ENCODE measurements around the gene CACNA2D3.

The CACNA2D3 gene

GRCh38 chr3:54649551-54649950 is 527.2 kb downstream of the CACNA2D3 start:
- no peak for DNase-seq

GRCh38 chr3:54653456-54654195 is 531.3 kb downstream of the CACNA2D3 start:
- no peak for DNase-seq

GRCh38 chr3:54654776-54655175 is 532.4 kb downstream of the CACNA2D3 start:
- DNase-seq = no peak

- DNase-seq = no peak
These were observed 537.0 kb downstream of the CACNA2D3 start for GRCh38 chr3:54659347-54659746.

GRCh38 chr3:54660714-54661132 is 538.4 kb downstream of the CACNA2D3 start:
- DNase-seq = no peak

GRCh38 chr3:54661151-54661550 is 538.8 kb downstream of the CACNA2D3 start:
- no peak for DNase-seq

GRCh38 chr3:54663501-54664011 is 541.2 kb downstream of the CACNA2D3 start:
- no peak for DNase-seq

- no peak for DNase-seq
These were observed 542.8 kb downstream of the CACNA2D3 start for GRCh38 chr3:54665016-54665600.

GRCh38 chr3:54668236-54668635 is 545.9 kb downstream of the CACNA2D3 start:
- no peak for DNase-seq

- no peak for DNase-seq
These were observed 548.0 kb downstream of the CACNA2D3 start for GRCh38 chr3:54670201-54671000.

- no peak for DNase-seq
These were observed 549.2 kb downstream of the CACNA2D3 start for GRCh38 chr3:54671511-54671910.

- DNase-seq = no peak
These were observed 553.7 kb downstream of the CACNA2D3 start for GRCh38 chr3:54676087-54676486.

GRCh38 chr3:54681706-54682105 is 559.4 kb downstream of the CACNA2D3 start:
- no peak for DNase-seq

GRCh38 chr3:54685213-54685612 is 562.9 kb downstream of the CACNA2D3 start:
- no peak for DNase-seq

GRCh38 chr3:54691289-54691771 is 569.0 kb downstream of the CACNA2D3 start:
- DNase-seq = no peak

GRCh38 chr3:54696313-54696712 is 574.0 kb downstream of the CACNA2D3 start:
- DNase-seq = no peak

- no peak for DNase-seq
These were observed 575.7 kb downstream of the CACNA2D3 start for GRCh38 chr3:54698054-54698453.

- DNase-seq = no peak
These were observed 581.6 kb downstream of the CACNA2D3 start for GRCh38 chr3:54703923-54704322.

- no peak for DNase-seq
These were observed 583.4 kb downstream of the CACNA2D3 start for GRCh38 chr3:54705730-54706129.

- no peak for DNase-seq
These were observed 584.4 kb downstream of the CACNA2D3 start for GRCh38 chr3:54706738-54707137.

GRCh38 chr3:54709785-54710184 is 587.4 kb downstream of the CACNA2D3 start:
- DNase-seq = no peak

- DNase-seq = no peak
These were observed 588.6 kb downstream of the CACNA2D3 start for GRCh38 chr3:54710954-54711353.

GRCh38 chr3:54712539-54712938 is 590.2 kb downstream of the CACNA2D3 start:
- DNase-seq = no peak

All from activated CD4-positive, CD25-positive, alpha-beta regulatory T cell (primary cell).